Tibial nerve (tissue), 4 donors: ENCODE data around the gene INPP4A.

Source experiments
- EP300 ChIP-seq, 2 donors: sonication (generic); formaldehyde crosslinking; IDR thresholded peaks; one replicate each; pipeline ENCODE4 v1.6.1; 2017; ENCODE audit warnings: antibody characterized with exemption in 2 of 2, mild to moderate bottlenecking in 1 of 2
- POLR2A ChIP-seq, 2 donors: fragments of 450-650 bp; IDR thresholded peaks; one replicate each; pipeline ENCODE4 v1.6.1; 2017; ENCODE audit warnings: antibody characterized with exemption in 2 of 2, mild to moderate bottlenecking in 2 of 2, moderate library complexity in 2 of 2
- TF ChIP-seq, protein P1 (sequence below), 5 experiments: fragments of 200-600 bp in 3 of 5; fragments of 450-650 bp in 2 of 5; sonication (generic) in 3 of 5; IDR thresholded peaks; one replicate each; pipeline ENCODE4 v1.5.1; 2016 to 2019; ENCODE audit warnings: antibody characterized with exemption in 5 of 5, mild to moderate bottlenecking in 3 of 5, moderate library complexity in 2 of 5

DNA sequence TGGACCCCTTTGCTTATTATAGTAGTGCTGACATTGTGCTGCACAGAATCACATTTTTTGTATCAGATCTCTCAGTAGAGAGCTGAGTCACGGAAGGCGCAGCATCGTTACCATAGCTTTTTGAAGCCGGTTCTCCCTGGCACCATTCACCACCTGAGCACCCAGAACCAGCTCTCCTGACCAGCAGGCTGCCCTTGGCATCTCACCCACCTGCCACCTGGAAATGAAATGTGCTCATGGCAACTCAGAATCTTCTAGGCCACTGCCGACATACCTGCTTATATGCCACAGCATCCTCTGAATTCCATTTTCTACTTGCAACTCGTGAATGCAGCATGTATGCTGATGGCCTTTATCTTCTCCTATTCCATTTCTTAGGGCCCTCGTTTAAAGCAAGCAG is 100.9 kb downstream of the INPP4A start:
- TF ChIP-seq, protein P1, sequence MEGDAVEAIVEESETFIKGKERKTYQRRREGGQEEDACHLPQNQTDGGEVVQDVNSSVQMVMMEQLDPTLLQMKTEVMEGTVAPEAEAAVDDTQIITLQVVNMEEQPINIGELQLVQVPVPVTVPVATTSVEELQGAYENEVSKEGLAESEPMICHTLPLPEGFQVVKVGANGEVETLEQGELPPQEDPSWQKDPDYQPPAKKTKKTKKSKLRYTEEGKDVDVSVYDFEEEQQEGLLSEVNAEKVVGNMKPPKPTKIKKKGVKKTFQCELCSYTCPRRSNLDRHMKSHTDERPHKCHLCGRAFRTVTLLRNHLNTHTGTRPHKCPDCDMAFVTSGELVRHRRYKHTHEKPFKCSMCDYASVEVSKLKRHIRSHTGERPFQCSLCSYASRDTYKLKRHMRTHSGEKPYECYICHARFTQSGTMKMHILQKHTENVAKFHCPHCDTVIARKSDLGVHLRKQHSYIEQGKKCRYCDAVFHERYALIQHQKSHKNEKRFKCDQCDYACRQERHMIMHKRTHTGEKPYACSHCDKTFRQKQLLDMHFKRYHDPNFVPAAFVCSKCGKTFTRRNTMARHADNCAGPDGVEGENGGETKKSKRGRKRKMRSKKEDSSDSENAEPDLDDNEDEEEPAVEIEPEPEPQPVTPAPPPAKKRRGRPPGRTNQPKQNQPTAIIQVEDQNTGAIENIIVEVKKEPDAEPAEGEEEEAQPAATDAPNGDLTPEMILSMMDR (IDR thresholded peaks at IDR 0.05), result no peak
- TF ChIP-seq POLR2A (IDR thresholded peaks at IDR 0.05) (no peak), EP300 (IDR thresholded peaks at IDR 0.05) (no peak)
